Stimulated activated CD8-positive, alpha-beta memory T cell treated with anti-CD3 and anti-CD28 coated beads, Interleukin-2, amount 100 ng/mL, for 1 hour (primary cell): ENCODE data around the gene ANO2.

Experiments
- DNase-seq, 2 donors: peaks; one replicate each; pipeline ENCODE4 v3.0.0-alpha.2; 2020; ENCODE audit warnings: low read depth in 2 of 2

Gene ANO2

DNA sequence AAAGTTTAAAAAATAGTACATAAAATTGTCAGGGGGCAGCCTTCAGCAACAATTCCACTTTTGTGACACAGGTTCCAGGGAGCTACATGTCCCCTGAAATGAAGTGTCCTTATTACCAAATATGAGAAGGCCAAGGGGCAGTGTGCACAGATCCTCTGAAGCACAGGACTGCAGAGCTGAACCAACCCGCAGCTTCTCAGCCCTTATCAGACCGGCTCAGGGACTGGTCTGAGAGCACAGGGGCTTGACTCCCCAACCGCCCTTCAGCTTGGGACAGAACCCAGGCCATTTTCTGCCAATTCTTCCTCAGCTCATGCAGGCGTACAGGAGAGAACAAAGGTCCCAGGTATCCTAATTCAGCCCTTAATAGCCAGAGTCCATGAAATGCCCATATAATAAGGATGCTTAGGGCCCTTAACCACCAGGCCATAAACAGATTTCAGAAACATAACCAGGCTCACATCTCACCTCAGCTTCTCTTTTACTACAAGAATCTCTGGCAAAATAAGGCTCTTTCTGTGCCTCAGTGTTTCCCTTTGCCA, 221.3 kb downstream of the ANO2 start:
- no peak for DNase-seq

DNA sequence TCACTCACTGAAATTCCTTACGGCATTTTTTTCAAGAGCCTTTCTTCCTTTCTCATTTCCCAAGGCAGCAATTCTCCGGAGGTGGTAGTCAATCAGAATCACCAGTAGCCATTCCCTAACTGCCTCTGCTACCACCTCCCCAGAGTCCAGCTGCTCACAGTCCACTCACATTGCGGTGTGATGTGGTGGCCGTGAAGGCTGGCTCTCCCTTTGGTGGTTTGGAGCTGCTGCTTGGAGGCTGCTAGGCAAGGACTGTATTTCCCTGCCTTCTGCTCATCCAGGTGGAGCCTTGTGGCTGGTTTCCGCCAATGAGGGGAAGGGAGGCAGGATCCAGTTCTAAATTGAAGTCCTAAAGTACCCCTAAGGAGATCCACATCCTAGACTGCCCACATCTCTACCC, 222.0 kb downstream of the ANO2 start:
- DNase-seq: no peak

DNA sequence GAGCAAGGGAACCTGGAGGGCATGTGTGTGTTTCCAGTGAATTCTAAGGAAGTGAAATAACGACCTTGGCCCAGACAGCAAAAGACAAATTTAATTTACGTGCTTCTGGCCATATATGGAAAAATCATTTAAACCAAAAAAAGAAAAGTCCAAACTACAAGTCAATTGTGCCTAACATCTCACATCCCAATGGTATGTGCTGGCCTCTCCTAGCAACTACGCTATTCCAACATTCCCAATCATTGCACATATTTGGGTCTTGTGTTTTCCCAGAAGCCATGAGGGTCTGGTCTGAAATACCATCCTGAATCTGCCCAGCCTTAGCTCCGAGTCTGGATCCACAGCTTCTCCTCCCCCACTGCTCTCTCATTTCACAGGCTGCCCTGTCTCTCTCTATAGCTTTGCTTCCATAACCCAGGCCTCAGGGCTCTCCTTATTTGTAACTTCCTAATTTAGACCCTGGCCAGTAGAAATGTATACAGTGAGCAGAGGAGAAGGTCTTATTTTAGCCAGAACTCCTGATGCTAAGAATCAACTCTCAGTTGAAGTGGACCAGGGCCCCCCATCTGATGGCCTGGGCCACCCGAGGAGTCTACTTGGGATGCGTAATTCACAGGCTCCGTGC, 224.6 kb downstream of the ANO2 start:
- DNase-seq: no peak

DNA sequence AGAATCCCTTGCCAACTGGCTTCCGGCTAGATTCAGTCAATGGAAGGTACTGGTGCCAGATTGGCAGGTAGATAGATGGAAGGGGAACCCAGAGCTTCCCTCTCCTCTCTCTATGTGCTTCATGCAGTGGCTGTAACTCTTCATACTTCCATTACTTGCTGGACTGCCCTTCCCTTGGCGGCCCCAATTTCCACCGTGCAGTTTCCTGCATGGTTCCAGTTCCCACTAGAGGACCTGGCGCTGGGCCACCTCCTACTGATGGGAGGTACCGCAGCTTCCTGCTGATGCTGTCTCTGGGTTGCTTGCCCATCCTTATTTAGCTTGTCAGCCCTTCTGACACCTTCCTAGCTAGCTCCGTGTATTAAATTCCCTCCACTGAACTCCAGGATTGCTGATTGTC, 226.4 kb downstream of the ANO2 start:
- no peak for DNase-seq

DNA sequence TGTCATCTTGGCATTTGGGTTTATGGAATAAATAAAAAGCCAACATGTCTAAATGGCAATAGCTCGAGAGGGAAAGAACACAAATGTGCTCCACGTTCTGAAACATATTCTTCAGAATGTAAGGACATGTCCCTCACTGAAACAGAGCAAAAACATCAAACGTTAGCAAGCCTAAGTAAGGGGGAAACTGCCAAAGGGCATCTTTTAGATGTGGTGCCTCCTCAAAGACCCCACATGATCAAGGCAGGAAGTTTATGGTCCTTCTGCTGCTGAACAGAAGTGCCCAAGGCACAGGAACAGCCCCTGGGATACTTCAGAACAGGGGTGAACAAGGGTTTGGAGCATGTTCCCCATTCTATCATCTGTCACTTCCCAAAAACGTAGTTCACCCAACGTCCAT, 227.0 kb downstream of the ANO2 start:
- no peak for DNase-seq

DNA sequence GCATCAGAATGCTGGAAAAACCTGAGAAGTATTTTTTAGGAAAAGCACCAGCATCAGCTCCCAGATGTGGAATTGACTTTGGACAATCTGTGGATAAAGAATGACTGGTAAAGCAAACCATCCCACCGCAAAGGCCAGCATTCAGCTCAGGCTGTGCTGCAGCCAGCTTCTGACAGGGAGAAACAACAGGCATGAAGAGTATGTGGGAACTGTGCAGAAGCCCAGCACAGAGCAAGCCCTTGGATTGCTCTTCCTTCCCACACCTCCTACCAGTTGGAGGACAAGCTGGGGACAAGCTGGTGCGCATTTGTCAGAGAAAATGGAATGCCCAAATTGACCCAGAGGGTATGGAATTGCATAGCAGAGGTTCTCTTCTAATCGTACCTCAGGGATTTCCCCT, 228.1 kb downstream of the ANO2 start:
- no peak for DNase-seq

DNA sequence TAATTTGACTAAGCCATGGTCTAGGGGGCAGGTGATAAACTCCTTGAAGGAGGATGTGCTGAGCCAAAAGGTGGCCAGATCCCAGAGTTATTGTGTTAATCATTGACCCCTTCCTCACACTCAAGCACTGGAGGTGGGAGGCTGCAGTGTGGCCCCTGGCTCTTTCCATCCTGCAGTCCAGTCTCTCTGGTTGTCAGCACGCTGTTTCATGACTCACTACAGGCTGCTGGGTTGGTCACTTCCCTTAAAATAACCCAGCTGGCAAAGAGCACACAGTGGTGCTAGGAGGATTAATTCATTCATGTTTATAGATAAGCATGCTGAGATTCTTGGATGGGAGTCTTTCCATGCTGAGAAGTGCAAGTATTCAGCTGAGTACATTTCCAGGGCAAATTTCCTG, 228.9 kb downstream of the ANO2 start:
- no peak for DNase-seq

DNA sequence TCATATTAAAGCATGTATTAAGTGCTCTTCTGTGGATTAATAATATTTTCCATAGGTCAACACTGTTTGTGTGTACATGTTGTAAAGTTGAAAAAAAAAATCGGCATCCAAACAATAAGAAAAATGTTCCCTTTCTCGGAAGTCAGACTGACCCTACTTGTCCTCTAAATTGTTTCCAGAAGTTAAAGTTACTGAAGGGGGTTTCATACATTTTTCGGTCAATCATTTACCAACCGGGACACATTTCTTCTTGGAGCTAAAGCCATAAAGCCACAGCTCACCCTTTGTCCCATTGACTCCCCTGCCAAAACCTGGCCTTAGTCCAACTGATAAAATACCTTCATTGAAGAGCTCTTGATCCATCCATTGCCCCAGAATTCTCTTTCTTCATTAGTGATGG, 230.0 kb downstream of the ANO2 start:
- no peak for DNase-seq

DNA sequence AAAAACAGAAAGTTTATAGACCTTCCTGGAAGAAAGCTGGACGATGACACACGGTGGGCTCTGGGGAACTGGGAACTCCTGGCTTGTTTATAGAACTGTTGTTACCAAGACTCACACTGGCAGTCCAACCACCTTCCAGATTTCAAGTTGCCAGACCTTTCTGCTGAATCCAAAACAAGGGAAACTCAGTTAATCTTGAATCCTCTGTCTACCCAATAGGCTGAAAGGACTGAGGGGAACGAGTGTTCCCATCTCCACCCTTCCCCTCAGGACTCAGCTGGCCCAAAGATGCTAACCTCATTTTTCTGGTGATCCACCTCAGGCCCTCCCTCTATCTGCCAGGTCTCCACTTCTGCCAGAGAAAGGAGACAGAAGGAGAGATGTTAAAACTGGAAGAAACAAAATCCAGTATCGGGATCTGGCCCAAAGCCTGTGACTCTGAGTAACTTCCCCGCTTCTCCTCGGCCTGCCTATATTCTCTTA, 231.4 kb downstream of the ANO2 start:
- no peak for DNase-seq

DNA sequence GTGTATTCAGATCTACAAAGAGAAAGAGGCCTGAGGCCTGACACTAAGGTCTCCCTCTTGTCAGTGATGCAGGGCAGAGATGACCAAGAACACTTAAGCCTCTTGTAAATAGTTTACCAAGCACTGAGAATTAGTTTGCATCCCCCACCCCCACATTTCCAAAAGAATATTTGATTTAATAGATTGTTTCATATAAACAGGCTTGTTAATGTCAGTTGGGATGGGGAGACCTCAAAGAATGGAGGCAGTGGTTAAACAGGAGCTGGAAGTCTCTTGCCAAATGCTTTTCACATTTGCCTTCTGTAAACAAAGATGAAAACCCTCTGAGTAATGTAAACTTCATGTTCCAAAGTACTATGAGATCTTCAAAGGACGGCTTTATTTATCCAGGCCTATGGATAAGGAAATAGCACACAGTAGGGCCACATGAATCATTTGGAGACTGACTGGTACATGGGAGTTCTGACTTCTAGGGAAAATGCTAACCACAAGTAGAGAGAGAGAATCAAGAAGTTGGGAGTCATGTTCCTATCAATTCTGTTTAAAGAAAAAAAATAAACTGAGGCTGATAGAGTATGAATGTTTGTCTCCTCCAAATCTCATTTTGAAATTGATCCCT, 234.7 kb downstream of the ANO2 start:
- no peak for DNase-seq

DNA sequence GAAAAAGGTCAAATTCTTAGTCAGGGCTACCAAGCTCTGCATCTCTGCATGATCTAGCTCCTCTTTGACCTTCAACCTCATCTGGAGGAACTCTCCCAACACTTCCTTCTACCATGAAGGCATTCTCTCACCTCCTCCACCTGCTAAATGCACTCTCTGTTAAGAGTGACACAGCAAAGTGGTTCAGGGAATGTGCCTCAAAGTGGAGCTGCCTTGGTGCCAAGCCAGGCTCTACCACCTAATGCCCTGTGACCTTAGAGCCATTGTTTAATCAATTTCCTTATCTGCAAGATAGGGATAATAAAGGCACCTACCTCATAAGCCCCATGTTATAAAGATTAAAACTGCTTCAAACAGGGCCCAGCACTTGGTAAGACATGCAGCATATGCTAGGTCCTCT, 236.7 kb downstream of the ANO2 start:
- DNase-seq: no peak

DNA sequence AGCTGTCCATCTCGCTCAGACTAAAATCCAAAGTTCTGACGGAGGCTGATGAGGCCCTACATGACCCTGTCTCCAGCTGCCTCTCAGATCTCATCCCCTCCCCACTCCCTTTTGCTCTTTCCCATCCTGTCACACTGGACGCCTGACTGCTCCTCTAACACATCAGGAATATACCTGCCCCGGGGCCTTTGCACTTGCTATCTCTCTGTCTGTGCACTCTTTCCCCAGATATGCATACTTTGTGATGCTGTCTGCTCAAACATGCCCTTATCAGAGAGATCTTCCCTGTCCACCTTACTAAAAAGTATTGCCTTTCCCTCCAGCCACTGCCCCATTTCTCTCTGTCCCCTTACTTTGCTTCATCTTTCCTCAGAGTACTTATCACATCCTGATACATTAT, 238.8 kb downstream of the ANO2 start:
- no peak for DNase-seq

DNA sequence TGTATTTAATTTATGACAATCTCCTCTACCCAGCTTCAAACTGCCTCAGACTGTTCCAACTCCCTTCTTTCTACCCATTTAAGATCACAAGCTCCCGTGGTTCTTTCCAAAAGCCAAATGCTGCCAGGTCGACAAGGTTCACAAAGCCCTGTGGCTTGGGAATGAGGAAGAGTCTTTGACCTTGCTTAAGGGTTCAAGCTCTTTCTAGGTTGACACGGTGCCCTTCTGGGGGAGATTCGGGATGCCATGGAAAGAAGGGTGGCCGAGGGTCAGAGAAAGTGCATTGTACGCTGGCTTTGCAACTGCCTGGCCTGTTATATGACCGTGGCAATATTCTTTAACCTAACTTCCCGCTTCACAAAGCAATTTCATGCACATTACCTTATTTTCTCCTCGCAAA, 239.3 kb downstream of the ANO2 start:
- no peak for DNase-seq

DNA sequence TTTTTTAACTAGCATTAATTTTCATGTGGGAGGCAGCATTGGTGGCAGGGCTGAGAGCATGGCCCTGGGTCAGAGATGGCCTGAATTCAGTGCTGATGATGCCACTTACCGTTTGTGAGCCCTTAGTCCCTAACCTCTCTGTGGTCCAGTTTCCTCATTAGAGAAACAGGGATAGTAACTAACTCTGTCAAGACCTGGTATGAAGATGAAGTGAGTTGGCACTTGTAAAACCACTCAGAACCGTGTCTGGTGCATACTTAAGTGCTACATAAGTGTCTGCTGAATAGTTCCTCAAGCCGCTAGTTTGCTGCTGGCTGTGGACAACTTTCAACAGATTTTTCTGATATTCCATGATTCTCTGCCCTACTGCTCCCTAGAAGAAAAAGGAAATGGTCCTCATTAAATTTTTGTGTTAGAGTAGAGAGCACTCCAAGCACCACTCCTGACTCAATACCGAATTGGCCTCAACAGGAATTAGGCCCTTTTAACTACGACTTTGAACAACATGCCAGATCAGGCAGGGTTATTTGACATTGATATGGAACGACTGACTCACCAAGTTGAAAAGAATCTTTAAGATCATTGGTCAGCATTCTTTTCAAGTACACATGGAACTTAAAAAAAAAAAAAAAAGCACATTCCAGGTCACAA, 250.2 kb downstream of the ANO2 start:
- no peak for DNase-seq

DNA sequence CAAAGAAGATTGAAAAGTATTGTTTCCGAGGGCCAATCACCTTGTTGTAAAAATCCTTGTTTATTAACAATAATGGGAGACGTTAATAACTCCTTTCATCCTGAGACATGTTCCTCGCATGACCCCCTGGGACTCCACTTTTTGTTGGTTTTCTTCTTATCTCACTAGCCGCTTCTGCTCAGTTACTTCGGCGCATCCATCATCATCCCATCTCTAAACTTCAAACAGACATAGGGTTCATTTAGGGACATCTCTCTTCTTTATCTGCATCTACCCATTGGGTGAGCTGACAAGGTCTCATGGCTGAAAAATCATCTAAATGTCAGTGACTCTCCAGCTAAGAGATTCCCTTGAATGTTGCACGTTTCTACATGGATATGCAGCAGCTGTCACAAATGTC, 252.2 kb downstream of the ANO2 start:
- no peak for DNase-seq

DNA sequence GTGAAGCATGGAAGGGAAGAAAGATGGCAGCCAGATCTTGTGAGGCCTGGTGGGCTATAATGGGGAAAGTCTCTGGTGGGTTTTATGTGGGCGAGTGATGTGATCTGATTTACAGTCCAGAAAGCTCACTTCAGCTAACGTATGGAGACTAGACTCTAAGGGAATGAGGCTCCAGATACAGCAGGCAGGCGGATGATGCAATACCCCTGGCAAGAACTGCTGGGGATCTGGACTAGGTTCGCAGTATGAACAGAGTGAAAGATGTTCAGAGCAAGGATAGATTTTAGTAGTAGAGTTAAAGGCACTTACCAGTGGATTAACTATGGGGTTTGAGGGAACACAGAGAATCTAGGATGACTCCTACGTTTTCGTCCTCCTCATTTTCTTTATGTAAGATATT, 253.1 kb downstream of the ANO2 start:
- DNase-seq: no peak

DNA sequence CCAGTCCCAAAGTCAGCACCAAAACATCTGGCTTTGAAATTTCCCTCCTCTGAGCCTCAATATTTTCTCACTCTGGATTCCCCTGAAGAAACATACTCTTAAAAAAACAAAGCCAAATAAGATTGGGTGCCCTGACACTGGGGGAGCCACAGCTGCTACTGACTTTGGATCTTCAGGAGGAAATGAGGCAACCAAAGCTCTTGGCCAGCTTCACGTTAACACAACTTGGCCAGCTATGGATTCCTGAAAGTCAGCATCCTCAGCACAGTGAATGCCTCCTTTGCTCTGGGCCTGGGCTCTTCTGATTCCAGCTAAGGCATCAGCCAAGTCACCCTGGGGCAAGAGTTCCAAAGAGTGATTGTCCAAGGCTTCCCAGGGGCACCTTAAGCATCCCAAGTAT, 254.8 kb downstream of the ANO2 start:
- DNase-seq: no peak

DNA sequence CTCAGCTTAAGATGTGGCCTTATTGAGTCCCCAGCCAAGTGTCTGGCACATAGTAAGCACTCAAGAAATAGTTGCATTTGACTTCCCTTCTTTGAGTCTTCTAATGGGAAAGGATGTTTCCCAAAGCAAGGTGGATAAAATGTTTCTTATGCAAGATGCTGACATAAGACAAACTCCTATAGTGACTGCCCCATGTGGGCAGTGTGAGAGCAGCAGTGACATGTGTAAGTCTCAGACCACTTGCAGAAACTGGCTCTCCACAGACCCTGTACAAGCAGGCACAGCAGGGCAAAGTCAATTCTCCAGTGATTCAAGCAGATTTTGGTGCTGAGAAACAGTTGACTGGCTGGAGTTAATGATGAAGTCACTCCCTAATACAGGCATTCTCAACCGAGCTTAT, 255.3 kb downstream of the ANO2 start:
- DNase-seq: no peak

DNA sequence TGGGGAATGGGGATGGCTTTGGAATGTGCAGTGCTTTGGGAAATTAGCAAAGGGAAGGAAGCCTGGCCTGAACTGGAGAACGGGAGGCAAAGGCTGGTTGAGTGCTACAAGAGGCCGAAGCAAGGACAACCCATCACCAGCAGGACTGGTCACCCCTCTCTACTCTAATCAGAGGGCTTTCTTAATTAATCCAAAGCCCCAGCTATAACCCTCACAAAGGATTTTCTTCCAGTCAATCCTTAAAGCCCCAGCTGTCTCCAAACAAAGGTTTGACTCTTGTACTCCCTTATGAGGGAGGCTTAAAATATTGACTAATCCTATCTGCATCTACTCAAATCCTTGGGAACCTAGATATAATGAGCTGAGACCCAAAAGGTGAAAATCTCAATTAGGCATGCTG, 256.8 kb downstream of the ANO2 start:
- DNase-seq: no peak

DNA sequence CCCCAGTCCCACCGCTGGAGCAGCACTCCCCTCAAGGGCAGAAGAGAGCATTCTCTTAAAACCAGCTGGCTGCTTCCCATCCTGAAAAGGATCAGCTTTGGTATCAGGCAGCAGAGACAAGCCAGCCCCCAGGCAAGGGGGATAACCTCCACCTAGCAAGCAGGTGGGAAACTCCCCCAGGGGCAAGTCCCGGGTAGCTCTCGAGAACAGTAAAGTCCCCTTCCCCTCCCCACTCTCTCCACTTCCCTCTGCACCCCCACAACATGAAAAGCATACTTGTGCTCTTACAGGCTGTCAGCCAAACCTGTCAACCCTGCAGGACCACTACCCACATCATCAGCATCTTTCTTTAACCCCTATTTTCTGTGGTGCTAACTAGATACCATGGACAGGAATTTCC, 259.1 kb downstream of the ANO2 start:
- no peak for DNase-seq

DNA sequence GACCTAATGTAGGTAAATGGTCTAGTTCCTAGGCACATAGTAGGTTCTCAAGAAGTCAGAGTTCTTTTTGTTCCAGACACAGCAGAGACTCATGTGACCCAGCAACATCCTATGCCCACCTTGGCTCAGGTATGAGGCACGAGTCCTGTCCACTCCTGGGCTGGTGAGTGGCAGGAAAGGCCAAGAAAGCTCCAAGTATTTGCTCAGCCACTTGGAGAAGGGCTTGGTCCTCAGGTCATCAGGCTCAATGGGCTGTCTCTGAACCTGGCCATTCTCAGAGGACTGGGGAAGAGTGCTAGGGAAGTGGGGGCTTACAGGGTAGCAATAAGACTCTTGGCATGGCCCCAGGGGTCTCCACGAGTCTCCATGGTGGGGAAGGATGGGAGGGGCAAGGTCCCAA, 260.1 kb downstream of the ANO2 start:
- DNase-seq: no peak

DNA sequence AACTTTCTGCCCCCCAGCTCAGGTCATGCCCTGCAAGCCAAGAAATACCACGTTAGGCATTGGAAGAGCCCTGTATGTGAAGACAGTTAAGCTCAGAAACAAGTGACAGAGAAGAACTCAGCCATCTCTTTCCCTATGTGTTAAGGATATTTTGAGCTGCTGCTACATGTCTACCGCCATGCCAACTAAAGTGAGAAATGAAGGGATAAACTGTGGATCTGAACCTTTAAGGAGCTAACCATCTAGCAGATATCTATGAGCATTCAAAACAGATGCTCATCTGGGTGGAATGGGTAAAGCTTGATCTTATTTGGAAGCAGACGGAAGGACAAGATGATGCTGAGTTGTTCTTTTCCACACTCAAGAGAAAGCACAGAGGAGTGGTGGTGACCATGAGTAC, 262.5 kb downstream of the ANO2 start:
- DNase-seq: no peak

DNA sequence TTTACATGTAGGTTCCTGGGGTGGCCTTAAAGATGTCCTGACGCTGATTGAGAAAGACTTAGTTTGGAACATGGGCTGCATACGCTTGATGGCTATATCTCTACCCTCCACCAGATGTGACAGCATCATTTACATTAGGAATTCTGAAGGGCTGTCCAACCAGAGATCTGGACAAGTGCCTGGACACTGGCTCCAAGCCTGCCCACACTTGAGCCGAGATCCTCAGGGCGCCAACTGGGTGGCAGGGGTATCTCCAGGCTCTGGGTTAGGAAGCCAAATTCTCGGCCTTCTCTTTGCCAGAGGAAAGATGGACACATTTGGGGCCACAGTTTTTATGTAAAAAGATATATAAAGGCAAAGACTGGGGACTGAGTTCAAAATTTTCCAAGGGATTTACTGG, 266.9 kb downstream of the ANO2 start:
- DNase-seq: no peak
